ENCODE measurements around the gene IFTAP. TPM values are rescaled to one million over a fixed set of nuclear protein-coding genes. Genes with fewer than 3 reads are reported as not detected.
"Not testable (repeated sequence)": the region's sequence is repeated elsewhere in the genome, so short reads cannot be mapped to it uniquely, and the experiment has no call there.

IFTAP gene, protein sequence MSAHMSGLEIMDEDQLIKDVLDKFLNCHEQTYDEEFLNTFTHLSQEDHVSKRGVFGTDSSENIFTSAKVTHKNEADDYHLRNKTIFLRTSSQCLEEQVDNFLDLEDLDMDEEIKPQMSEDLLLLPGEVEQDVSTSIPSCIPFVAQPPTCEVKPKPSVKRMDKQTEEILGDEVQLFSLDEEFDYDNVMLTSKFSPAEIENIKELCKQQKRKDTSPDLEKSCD
- total RNA-seq = 13.2 and 19.7 TPM in 2 replicates

DNA sequence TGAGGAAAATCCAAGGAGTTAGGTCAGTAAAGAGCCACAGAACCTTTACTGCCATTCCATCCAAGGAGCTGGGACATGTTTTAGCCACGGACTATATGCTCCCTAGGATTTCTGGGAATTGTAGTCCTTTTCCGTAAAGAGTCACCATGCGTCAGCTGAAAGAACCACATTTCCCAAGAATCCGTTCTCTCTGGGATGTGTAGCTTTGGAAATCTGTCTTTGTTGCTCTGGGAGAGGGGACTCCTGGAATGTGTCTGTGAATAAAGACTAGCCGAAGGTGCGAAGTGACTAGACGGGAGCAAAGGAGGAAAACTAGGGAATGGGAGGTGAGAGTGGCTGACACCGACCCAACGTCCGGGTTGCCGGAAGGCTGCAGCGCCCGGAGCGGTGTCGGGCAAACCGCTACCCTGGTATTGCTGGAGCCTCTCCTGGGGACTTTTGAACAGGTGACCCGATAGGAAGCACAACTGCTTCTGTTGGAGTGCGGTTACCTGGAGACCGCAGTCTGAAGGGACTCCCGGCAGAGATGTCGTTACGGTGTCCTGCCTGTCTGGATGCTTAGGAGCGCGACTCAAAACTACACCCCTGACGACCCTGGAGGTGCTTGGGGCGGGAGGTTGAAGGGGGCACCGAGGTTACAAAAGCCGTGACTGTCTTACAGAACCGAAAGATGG lies at the start of gene IFTAP:
TSS of gene IFTAP (plus strand) at position 187 of the 674 bp plus-strand sequence. CDS start 15,602 bp downstream, outside the sequence.
- TF ChIP-seq, protein P1, sequence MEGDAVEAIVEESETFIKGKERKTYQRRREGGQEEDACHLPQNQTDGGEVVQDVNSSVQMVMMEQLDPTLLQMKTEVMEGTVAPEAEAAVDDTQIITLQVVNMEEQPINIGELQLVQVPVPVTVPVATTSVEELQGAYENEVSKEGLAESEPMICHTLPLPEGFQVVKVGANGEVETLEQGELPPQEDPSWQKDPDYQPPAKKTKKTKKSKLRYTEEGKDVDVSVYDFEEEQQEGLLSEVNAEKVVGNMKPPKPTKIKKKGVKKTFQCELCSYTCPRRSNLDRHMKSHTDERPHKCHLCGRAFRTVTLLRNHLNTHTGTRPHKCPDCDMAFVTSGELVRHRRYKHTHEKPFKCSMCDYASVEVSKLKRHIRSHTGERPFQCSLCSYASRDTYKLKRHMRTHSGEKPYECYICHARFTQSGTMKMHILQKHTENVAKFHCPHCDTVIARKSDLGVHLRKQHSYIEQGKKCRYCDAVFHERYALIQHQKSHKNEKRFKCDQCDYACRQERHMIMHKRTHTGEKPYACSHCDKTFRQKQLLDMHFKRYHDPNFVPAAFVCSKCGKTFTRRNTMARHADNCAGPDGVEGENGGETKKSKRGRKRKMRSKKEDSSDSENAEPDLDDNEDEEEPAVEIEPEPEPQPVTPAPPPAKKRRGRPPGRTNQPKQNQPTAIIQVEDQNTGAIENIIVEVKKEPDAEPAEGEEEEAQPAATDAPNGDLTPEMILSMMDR (conservative IDR thresholded peaks at IDR 0.05; ENCODE audit: low read depth, low read length) = no peak
- DNase-seq (ENCODE audit: low read depth) = peak; percentile 87
- H3K4me3 ChIP-seq (ENCODE audit: low read depth, low read length) = peak within 1 kb of the TSS; percentile 77

DNA sequence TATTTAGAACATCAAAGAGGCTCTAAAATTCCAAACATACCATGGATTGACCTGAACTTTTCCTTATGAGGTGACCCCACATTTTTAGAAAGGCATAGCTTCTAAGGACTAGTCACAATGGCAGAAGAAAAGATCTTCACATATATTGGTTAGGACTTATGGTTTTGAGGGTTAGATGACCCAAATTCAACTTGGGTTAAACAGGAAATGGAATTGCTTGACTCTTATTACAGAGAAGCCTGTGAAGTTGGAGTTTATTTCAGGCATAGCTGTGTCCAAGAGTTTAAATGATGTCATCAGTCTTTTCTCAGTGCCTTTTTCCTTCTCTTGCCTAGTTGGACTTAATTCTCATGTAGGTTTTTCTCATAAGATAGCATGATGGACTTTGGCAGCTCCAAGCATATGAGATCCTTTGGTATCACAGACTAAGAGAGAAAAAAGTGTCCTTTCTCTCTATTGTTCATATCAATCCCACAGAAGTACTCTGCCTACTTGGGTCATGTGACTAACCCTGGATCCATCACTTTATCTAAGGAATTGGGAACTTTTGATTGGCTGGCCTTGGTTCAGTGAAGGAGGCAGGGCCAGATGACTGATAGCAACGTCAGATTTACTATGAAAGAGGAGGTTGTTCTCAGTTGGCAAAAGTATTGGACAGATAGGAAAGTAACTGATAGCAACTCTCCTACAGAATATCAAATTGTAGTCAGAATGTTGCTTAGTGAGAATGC lies 43.8 kb upstream of the IFTAP start:
- no peak overlapping the region for H3K4me3 ChIP-seq (ENCODE audit: low read depth, low read length)
- no peak for DNase-seq (ENCODE audit: low read depth)
- TF ChIP-seq, protein P1 (conservative IDR thresholded peaks at IDR 0.05; ENCODE audit: low read depth, low read length) = no peak

DNA sequence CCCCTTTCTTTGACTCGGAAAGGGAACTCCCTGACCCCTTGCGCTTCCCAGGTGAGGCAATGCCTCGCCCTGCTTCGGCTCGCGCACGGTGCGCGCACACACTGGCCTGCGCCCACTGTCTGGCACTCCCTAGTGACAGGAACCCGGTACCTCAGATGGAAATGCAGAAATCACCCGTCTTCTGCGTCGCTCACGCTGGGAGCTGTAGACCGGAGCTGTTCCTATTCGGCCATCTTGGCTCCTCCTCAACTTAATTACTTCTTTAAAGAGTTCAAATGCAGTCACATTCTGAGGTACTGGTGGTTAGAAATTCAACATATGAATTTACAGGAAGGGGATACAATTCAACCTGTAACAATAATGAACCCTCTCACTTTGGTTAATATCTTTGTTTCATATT lies 36.9 kb upstream of the IFTAP start:
- DNase-seq (ENCODE audit: low read depth); H3K4me3 ChIP-seq (ENCODE audit: low read depth, low read length): not testable (repeated sequence)

DNA sequence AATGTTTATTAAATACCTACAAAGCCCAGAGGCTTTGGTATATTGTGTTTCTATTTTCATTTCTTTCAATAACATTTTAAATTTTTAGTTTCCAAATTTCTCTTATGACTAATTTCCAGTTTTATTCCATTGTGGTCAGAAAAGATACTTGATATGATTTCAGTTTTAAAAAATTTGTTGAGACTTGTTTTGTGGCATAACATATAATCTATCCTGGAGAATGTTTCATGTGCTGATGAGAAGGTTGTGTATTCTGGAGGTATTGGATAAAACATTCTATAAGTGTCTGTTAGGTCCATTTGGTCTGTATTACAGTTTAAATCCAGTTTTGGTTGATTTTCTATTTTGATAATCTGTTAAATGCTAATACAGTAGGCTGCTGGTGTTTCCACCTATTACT lies 36.3 kb upstream of the IFTAP start:
- no peak overlapping the region for H3K4me3 ChIP-seq (ENCODE audit: low read depth, low read length)
- DNase-seq (ENCODE audit: low read depth) = no peak
- TF ChIP-seq, protein P1 (conservative IDR thresholded peaks at IDR 0.05; ENCODE audit: low read depth, low read length) = no peak

DNA sequence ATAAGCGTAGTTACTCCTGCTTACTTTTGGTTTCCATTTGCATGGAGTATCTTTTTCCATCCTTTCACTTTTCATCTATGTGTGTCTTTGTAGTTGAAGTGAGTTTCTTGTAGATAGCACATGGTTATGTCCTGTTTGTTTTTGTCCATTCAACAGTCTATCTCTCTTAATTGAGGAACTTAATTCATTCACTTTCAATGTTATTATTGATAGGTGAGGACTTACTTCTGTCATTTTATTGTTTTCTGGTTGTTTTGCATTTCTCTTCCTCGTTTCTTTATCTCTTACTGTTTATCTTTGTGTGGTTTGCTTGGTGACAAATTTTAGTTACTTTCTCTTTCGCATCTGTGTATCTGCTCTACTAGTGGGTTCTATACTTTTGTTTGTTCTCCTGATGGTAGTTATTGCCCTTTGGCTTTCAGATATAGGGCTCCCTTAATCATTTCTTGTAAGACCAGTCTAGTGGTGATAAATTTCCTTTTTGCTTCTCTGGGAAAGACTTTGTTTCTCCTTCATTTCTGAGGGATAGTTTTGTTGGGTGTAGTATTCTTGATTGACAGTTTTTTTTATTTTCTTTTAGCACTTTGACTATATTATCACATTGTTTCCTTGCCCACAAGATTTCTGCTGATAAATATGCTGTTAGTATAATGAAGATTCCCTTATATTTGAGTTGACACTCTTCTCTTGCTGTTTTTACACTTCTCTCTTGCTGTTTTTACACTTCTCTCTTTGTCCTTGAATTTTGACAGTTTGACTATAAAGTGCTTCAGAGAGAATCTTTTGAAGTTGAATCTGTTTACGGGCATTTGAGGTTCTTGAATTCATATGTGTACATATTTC lies 35.5 kb upstream of the IFTAP start:
- DNase-seq (ENCODE audit: low read depth) = no peak
- TF ChIP-seq, protein P1 (conservative IDR thresholded peaks at IDR 0.05; ENCODE audit: low read depth, low read length) = no peak

DNA sequence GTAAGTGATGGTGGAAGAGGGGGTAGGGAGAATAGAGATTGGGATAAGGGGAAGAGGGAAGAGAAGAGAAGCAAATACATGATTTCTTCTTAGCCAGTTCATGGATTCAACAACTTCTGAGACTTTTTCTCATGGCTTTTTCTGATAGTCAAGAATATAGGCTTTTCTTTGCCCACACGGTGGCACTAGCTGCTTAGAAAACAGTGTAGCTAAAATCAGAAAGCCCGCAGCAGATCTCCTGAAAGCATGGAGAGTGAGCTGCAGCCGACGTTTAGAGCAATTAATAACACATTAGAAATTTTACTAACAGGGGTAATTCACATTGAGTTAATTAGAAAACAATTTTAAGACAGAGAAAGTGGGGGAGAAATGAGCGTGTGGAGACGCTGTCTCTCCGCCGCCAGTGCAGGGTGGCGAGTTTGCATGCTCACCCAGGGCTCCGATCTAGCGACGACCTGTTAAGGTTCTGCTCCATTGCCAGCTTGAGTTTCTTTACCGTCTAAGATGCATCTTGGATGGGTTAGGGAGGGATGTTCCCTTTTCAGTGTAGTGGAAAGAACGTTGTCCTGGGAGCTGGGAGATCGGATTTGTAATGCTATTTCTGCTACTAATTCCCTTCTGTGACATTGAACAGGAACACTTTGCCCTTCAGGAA lies 29.8 kb upstream of the IFTAP start:
- H3K4me3 ChIP-seq (ENCODE audit: low read depth, low read length) = peak overlapping the region; percentile 35
- no peak for DNase-seq (ENCODE audit: low read depth)

More for the DNA sequence above, 35.5 kb upstream of the IFTAP start:
- no peak overlapping the region for H3K4me3 ChIP-seq (ENCODE audit: low read depth, low read length)

More for the DNA sequence above, 29.8 kb upstream of the IFTAP start:
- TF ChIP-seq, protein P1 (conservative IDR thresholded peaks at IDR 0.05; ENCODE audit: low read depth, low read length) = peak; percentile 86
